C1 segment of cervical spinal cord (tissue), 14 donors: Measurements from ENCODE around the gene DDX6.
"Not testable (repeated sequence)": the region's sequence is repeated elsewhere in the genome, so short reads cannot be mapped to it uniquely, and the experiment has no call there.

Experiments used
- DNase-seq, 14 donors: peaks; one replicate each; lab custom pipeline; 2025; lab: John Stamatoyannopoulos, UW

Gene DDX6

GRCh38 chr11:118744046-118744445 lies 46.9 kb downstream of the DDX6 start:
- DNase-seq: no peak

GRCh38 chr11:118742304-118742703 lies 48.7 kb downstream of the DDX6 start:
- DNase-seq: no peak

GRCh38 chr11:118740892-118741291 lies 50.1 kb downstream of the DDX6 start:
- DNase-seq: no peak

- no peak for DNase-seq
Measured at GRCh38 chr11:118735203-118735602, 55.8 kb downstream of the DDX6 start.

- DNase-seq: no peak
Measured at GRCh38 chr11:118734031-118734430, 56.9 kb downstream of the DDX6 start.

- DNase-seq: not testable (repeated sequence)
Measured at GRCh38 chr11:118729753-118730152, 61.2 kb downstream of the DDX6 start.

- DNase-seq: not testable (repeated sequence)
Measured at GRCh38 chr11:118728112-118728511, 62.9 kb downstream of the DDX6 start.

GRCh38 chr11:118727721-118728066 lies 63.3 kb downstream of the DDX6 start:
- DNase-seq: not testable (repeated sequence)

- DNase-seq: peak in 2 of 14 donors; percentile 5 to 27
Measured at GRCh38 chr11:118727001-118727720, 63.8 kb downstream of the DDX6 start.

GRCh38 chr11:118721478-118722015 lies 69.4 kb downstream of the DDX6 start:
- not testable (repeated sequence) for DNase-seq

- not testable (repeated sequence) for DNase-seq
Measured at GRCh38 chr11:118720740-118721139, 70.2 kb downstream of the DDX6 start.

GRCh38 chr11:118720078-118720477 lies 70.9 kb downstream of the DDX6 start:
- DNase-seq: not testable (repeated sequence)

GRCh38 chr11:118718562-118718961 lies 72.4 kb downstream of the DDX6 start:
- DNase-seq: not testable (repeated sequence)

GRCh38 chr11:118717733-118718132 lies 73.2 kb downstream of the DDX6 start:
- not testable (repeated sequence) for DNase-seq

- not testable (repeated sequence) for DNase-seq
Measured at GRCh38 chr11:118717221-118717620, 73.7 kb downstream of the DDX6 start.

GRCh38 chr11:118715837-118716260 lies 75.1 kb downstream of the DDX6 start:
- no peak for DNase-seq

- no peak for DNase-seq
Measured at GRCh38 chr11:118715245-118715831, 75.6 kb downstream of the DDX6 start.

GRCh38 chr11:118714816-118715215 lies 76.1 kb downstream of the DDX6 start:
- no peak for DNase-seq

- DNase-seq: not testable (repeated sequence)
Measured at GRCh38 chr11:118714416-118714815, 76.5 kb downstream of the DDX6 start.

GRCh38 chr11:118708296-118708695 lies 82.7 kb downstream of the DDX6 start:
- DNase-seq: no peak

- DNase-seq: no peak
Measured at GRCh38 chr11:118706546-118706825, 84.5 kb downstream of the DDX6 start.

- peak in 5 of 14 donors; percentile 17 to 44 (median 36) for DNase-seq
Measured at GRCh38 chr11:118705791-118706545, 85.0 kb downstream of the DDX6 start.
